Mucosa of stomach (tissue), 1 donor: ENCODE measurements around the gene RAI14.
"Not testable (repeated sequence)": the region's sequence is repeated elsewhere in the genome, so short reads cannot be mapped to it uniquely, and the experiment has no call there.

Experiments used
- H3K27me3 ChIP-seq: one replicate; pipeline ENCODE4 v1.7.0; 2013; ENCODE audit warnings: mild to moderate bottlenecking, low read length; ENCODE audit not compliant: control insufficient read depth, insufficient read depth
- H3K36me3 ChIP-seq: one replicate; pipeline ENCODE4 v1.7.0; 2013; ENCODE audit warnings: low read length; ENCODE audit not compliant: control insufficient read depth, insufficient read depth
- H3K4me1 ChIP-seq: one replicate; pipeline ENCODE4 v1.7.0; 2013; ENCODE audit warnings: mild to moderate bottlenecking, low read length; ENCODE audit not compliant: control insufficient read depth, insufficient read depth
- H3K4me3 ChIP-seq: one replicate; pipeline ENCODE4 v1.7.0; 2013; ENCODE audit warnings: low read length
- H3K9ac ChIP-seq: one replicate; pipeline ENCODE4 v1.7.0; 2013; ENCODE audit warnings: mild to moderate bottlenecking, low read length, moderate library complexity
- H3K9me3 ChIP-seq: one replicate; pipeline ENCODE4 v1.7.0; 2013; ENCODE audit warnings: mild to moderate bottlenecking, low read length, moderate library complexity; ENCODE audit not compliant: control insufficient read depth
- donor health status: Pancreatic carcinoma.

RAI14 gene

DNA sequence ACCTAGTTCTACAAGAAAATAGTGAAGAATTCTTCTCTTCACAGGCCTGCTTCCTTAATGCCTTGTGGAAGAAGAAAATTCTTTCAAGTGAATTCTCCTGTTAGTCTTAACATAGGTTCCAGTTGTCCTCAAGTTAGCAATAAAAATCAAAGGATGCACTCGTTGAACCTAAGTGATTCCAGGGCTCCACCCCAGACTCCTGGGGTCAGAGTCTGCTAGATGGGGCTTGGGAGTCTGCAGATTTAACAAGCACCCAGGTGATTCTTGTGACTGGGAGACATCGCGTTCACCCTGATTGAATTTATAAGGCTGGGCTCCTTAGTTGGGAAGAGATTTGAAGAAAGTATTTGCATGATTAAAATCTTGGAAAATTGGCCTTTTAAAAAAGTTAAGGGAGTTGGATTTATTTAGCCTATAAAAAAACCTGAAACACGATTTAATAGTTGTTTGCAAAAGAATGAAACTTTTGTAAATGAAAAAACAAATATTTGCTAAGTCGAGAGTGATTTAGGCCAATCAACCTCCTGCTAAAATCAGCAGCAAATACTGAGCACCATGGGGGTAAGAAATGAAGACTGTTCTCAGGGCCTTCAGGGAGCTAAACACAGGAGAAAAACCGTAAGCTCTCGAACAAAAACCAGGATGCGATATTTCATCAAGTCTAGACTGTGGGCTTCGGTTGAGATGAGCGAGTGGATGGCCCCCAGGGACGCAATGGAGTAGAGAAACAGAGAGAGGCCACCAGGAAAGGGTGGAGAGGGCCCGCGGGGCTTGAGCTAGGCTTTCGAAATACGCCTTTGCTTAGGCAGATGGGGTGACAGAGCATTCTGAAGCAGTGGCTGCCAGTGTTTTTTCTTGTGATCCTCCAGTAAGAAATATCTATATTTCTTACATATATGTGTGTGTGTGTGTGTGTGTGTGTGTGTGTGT is 95.9 kb downstream of the RAI14 start:
- Histone ChIP-seq H3K4me1 (no peaks in the 10 kb centered on the region), H3K4me3 (no peak overlapping the region), H3K36me3 (no peaks in the 10 kb centered on the region), H3K27me3 (no peaks in the 10 kb centered on the region), H3K9me3 (no peaks in the 10 kb centered on the region), H3K9ac (no peak overlapping the region)

DNA sequence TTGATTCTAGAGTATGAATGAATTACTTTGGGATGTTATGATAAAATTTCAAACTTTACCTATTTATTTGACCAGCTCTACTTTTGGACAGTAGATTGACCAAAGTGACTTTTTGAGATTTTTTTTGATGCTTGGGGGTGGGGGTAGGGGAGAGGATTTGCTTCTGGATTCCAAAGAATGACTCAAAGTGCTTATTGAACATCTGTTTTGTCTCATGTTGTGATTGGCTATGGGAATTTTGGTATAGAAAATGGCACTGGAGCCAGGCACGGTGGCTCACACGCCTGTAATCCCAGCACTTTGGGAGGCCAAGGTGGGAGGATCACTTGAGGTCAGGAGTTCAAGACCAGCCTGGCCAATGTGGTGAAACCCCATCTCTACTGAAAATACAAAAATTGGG is 97.1 kb downstream of the RAI14 start:
- H3K9me3 ChIP-seq, H3K27me3 ChIP-seq, H3K4me1 ChIP-seq, H3K9ac ChIP-seq, H3K36me3 ChIP-seq, H3K4me3 ChIP-seq: not testable (repeated sequence)

DNA sequence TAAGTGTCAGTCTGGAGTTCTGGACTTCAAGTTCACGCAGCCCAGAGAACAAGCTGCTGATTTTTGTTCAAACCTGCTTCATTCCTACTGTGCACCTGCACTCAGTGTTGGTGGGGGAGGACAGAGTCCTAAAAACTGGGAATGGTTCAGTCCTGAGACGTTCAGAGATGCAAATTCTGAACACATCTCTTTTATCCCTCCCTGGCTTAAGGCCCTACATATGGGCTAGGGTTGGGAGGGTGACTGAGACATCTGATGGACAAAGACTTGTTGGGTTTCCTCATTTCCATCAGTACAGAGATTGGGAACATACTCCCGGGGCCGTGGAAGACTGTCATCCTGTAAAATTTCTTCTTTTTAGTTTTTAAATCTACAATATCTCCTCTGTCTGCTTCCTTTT is 99.8 kb downstream of the RAI14 start:
- Histone ChIP-seq H3K4me1 (no peaks in the 10 kb centered on the region), H3K36me3 (no peaks in the 10 kb centered on the region), H3K9ac (no peak overlapping the region), H3K4me3 (no peak overlapping the region), H3K9me3 (no peaks in the 10 kb centered on the region), H3K27me3 (no peaks in the 10 kb centered on the region)

DNA sequence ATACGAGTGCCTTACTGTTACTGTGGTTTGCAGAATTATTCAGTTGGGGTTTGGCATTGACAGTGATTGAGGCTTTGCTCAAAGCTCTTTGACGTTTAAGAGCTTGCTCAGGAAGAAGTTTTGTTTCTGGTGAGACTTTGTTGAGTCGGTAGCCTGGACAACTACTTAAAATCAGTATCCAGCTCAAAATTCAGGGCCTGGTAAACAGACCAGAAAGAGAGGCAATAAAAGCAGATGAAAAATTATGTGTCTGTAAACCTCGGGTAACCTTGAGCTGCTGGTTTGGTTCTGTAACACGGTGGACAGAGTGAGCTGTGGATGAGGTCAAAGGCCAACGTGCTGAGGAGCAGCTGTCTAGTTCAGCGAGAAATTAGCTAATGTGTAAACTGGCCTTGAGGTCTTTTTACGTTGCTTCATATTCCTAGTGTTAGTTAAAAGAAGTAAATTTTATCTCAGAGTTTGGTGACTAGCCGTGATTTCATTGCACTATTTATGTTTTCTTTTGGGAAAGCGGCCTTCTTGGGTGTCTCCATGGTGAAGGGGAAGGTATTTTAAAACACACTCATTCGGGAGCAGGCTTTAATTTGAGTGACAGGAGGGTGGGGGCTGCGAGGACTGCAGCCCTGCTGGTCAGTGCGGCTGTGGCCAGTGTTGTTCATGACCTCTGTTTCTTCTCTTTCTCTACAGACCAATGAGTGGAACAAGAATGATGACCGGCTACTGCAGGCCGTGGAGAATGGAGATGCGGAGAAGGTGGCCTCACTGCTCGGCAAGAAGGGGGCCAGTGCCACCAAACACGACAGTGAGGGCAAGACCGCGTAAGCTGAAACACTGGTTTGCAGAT is 100.9 kb downstream of the RAI14 start:
- H3K27me3 ChIP-seq = no peaks in the 10 kb centered on the region
- no peak overlapping the region for H3K4me3 ChIP-seq
- H3K9ac ChIP-seq = no peak overlapping the region
- no peaks in the 10 kb centered on the region for H3K4me1 ChIP-seq
- H3K36me3 ChIP-seq = no peaks in the 10 kb centered on the region
- no peaks in the 10 kb centered on the region for H3K9me3 ChIP-seq

DNA sequence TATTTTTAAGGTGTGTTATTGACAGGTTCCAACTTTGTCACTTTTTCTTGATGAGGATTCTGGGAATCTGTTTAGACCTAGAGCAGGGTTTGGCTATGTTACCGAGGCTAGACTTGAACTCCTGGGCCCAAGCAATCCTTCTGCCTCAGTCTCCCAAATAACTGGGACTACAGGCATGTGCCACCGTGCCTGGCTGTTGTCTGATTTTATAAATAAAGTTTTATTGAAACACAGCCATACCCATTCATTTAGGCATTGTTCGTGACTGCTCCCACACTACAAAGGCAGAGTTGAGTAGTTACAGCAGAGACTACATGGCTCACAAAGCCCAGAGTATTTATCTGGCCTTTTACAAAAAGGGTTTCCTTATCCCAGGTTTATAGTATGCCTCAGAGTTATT is 102.4 kb downstream of the RAI14 start:
- H3K9me3 ChIP-seq = no peaks in the 10 kb centered on the region
- H3K4me3 ChIP-seq = no peak overlapping the region
- no peaks in the 10 kb centered on the region for H3K4me1 ChIP-seq
- H3K27me3 ChIP-seq = no peaks in the 10 kb centered on the region
- no peaks in the 10 kb centered on the region for H3K36me3 ChIP-seq
- no peak overlapping the region for H3K9ac ChIP-seq

DNA sequence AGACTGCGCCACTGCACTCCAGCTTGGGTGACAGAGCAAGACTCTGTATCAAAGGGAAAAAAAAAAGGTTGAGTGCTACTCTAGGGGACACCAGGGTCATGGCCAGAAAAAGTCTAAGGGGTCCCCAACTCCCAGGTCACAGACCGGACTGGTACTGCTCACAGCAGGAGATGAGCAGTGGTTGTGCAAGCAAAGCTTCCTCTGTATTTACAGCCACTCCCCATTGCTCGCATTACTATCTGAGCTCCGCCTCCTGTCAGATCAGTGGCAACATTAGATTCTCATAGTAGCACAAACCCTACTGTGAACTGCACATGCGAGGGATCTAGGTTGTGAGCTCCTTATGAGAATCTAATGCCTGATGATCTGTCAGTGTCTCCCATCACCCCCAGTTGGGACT is 103.1 kb downstream of the RAI14 start:
- H3K9ac ChIP-seq, H3K36me3 ChIP-seq, H3K4me1 ChIP-seq, H3K9me3 ChIP-seq, H3K4me3 ChIP-seq, H3K27me3 ChIP-seq: not testable (repeated sequence)

DNA sequence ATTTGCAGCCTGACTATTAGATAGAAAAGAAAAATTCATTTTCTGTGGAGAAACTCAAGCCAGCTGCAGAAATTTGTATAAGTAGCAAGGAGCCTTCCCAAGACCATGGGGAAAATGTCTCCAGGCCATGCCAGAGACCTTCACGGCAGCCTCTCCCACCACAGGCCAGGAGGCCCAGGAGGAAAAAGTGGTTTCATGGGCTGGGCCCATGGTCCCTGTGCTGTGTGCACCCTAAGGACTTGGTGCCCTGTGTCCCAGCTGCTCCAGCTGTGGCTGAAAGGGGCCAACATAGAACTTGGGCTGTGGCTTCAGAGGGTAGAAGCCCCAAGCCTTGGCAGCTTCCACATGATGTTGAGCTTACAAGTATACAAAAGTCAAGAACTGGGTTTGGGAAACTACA is 109.5 kb downstream of the RAI14 start:
- Histone ChIP-seq H3K4me3 (no peak overlapping the region), H3K9ac (no peak overlapping the region), H3K4me1 (no peaks in the 10 kb centered on the region), H3K27me3 (no peaks in the 10 kb centered on the region), H3K36me3 (no peaks in the 10 kb centered on the region), H3K9me3 (no peaks in the 10 kb centered on the region)

DNA sequence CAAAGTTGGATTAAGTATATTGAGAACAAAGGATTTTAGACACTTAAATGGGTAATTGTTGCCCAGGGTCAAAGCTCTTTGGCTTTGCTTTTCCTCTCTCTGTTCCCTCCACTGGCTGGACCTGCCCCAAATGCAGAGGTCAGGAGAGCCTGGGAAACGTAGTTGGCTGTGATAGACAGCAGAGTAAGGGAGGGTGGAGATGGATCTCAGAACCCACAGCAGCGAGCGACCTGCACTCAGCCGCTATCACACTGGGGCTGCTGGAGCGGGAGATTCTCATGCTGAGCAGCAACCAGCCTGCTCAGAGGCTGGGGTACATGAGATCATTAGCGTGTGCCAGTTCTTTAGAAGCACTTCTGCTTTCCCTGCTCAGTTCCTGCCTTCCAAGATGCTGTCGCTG is 111.1 kb downstream of the RAI14 start:
- H3K4me1 ChIP-seq = no peaks in the 10 kb centered on the region
- H3K4me3 ChIP-seq = no peak overlapping the region
- H3K36me3 ChIP-seq = no peaks in the 10 kb centered on the region
- H3K27me3 ChIP-seq = no peaks in the 10 kb centered on the region
- no peaks in the 10 kb centered on the region for H3K9me3 ChIP-seq
- no peak overlapping the region for H3K9ac ChIP-seq

DNA sequence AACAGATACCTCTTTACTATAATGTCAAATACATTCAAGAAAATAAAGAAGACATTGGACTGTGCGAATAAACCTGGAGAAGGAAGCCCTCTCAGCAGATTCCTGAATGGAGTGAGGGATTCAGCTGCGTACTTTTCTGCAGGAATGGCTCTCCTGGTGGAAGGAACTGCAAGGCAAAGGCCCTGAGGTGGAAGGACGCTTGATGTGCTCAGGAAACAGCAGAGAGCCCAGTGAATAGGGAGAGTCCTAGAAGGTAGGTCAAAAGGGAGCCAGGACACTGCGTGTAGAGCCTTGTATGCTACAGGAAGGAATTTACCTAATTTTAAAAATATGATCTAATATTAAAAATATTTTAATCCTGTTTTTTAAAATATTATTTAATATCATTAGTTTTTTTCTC is 114.4 kb downstream of the RAI14 start:
- Histone ChIP-seq H3K4me1 (no peaks in the 10 kb centered on the region), H3K4me3 (no peak overlapping the region), H3K36me3 (no peaks in the 10 kb centered on the region), H3K9me3 (no peaks in the 10 kb centered on the region), H3K27me3 (no peaks in the 10 kb centered on the region), H3K9ac (no peak overlapping the region)

DNA sequence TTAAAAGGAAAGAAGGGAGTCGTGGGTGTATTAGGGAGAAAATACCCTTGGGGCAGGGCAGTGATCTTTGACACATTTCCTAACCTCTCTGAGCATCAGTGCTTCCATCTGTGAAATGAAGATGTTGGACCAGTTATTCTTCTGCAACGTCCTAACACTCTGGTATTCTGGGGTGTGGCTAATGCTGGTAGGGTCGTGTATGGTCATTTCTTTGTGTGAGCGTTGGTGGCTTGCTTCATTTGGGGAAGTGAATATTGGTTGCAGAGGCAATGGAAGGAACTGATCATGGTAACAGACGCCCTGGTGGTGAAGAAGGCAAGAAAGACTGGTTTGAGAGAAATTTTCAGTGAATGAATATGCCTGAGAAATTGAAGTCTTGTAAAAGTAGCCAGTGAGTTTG is 114.9 kb downstream of the RAI14 start:
- no peak overlapping the region for H3K9ac ChIP-seq

DNA sequence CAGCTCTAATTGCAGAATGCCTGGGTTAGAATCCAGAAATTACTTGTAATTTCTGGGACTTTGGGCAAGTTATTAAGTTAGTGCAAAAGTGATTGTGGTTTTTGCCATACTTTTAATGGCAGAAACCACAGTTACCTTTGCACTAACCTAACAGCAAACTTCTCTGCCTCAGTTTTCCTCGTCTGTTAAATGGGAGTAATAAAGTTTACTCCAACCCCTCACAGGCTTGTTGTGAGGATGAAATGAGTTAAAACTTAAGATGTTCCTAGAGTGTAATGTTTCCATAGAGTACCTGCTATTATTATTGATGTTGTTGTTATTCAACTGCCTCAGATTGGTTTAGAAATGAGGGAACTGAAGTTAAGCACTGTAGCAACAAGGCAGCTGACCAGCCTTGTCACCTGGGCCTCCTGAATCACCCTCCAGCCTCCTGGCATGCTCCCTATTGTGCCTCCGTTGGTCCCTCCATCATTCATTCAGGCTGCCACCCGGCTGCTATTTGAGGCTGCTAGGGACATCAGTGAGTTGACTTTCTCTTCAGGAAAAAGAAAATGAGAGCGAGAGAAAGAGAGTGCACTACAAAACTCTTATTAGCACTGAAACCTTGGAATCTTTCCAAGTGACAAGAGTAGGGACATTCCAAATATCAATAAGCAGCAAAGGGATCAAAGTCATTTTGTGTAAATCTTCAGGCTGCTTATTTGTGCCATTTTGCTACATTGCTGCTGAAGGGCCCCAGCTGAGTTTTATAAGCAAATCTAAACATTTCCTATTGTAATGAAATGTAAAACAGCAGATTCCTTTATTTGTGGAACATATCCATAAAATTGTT is 116.4 kb downstream of the RAI14 start:
- Histone ChIP-seq H3K4me3 (no peak overlapping the region), H3K9me3 (no peaks in the 10 kb centered on the region), H3K27me3 (no peaks in the 10 kb centered on the region), H3K4me1 (no peaks in the 10 kb centered on the region), H3K9ac (no peak overlapping the region), H3K36me3 (no peaks in the 10 kb centered on the region)

More for the DNA sequence above, 114.9 kb downstream of the RAI14 start:
- Histone ChIP-seq H3K9me3 (no peaks in the 10 kb centered on the region), H3K27me3 (no peaks in the 10 kb centered on the region), H3K4me1 (no peaks in the 10 kb centered on the region), H3K36me3 (no peaks in the 10 kb centered on the region), H3K4me3 (no peak overlapping the region)

DNA sequence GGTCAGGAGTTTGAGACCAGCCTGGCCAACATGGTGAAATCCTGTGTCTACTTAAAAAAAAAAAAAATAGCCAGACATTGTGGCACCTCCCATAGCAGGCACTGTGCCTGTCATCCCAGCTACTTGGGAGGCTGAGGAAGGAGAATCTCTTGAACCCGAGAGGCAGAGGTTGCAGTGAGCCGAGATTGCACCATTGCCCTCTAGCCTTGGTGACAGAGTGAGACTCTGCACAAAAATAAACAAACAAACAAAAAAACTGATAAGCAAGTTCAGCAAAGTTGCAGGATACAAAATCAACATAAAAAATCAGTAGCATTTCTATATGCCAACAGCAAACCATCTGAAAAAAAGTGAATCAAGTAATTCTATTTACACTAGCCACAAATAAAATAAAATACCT is 118.0 kb downstream of the RAI14 start:
- no peak overlapping the region for H3K4me3 ChIP-seq
- H3K4me1 ChIP-seq = no peaks in the 10 kb centered on the region
- H3K9me3 ChIP-seq = no peaks in the 10 kb centered on the region
- H3K36me3 ChIP-seq = no peaks in the 10 kb centered on the region
- no peak overlapping the region for H3K9ac ChIP-seq
- no peaks in the 10 kb centered on the region for H3K27me3 ChIP-seq
